ENCODE results near the gene KLHL10. TPM values are rescaled to one million over a fixed set of nuclear protein-coding genes. Genes with fewer than 3 reads are reported as not detected.
A peak's percentile ranks its signal among the peaks of the same experiment; 100 is the strongest.

The KLHL10 gene
- polyA plus RNA-seq, 1 of the 3 experiments (the other 2 are of a cell fraction): 0.02 TPM

DNA sequence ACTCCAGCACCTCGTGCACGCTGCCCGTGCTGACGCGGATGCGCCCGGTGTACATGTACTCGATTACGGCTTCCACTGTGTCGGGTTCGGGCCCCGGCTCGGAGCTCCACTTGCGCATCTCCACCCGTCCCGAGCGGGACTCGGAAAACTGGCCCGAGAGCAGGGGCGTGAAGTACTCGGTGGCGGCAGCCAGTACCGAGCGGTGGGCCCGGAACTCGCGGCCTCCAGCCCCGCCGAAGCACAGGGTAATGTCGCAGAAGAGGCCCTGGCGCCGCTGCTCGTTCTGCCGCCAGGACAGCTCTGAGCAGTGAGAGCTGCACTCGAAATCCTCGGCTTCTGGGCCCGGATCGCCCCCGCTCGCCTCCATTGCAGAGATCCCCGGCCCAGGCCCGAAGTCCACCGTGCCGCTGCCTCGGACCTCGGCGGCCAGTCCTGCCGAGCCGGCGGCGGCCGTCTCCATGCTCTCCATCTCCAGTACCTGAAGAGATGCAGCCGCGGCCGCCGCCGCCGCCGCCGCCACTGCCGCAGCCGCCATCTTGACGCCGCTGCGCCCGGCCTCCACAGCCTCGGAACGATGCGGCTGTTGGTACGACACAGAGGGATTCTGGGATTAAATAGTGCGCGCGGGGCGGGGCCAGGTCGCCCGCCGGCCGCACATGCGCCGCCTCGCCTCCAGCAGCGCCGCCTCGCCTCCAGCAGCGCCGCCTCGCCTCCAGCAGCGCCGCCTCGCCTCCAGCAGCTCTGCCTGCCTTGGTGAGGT is 27.4 kb downstream of the KLHL10 start, which contains the start of gene KLHL11 (continued):
- no peak for TF ChIP-seq EZH2phosphoT487 (IDR thresholded peaks at IDR 0.05; ENCODE audit: borderline replicate concordance, low read depth)
- TF ChIP-seq RCOR1 (IDR thresholded peaks at IDR 0.05; ENCODE audit: low read length): 0 out of 2 replicates have a peak, but pooled peaks have one; percentile 31
- peak; percentile 84 for TF ChIP-seq NRF1 (IDR thresholded peaks at IDR 0.05; ENCODE audit: low read depth, low read length)
- 0 out of 2 replicates have a peak, but pooled peaks have one; percentile 20 for TF ChIP-seq RFX5 (IDR thresholded peaks at IDR 0.05; ENCODE audit: low read length)
- TF ChIP-seq TAF1 (IDR thresholded peaks at IDR 0.05; ENCODE audit: borderline replicate concordance, low read depth, low read length): peak; percentile 96
- no peak for TF ChIP-seq NFIC (IDR thresholded peaks at IDR 0.05; ENCODE audit: borderline replicate concordance)
- no peak for TF ChIP-seq JUND (IDR thresholded peaks at IDR 0.05)
- no peak for TF ChIP-seq GATA2 (CRISPR knock-in tag; IDR thresholded peaks at IDR 0.05)
- TF ChIP-seq SMC3 (IDR thresholded peaks at IDR 0.05; ENCODE audit: low read depth, low read length): no peak
- TF ChIP-seq TEAD4 (IDR thresholded peaks at IDR 0.05; ENCODE audit: borderline replicate concordance, insufficient read depth): 0 out of 2 replicates have a peak, but pooled peaks have one; percentile 18
- peak; percentile 83 for TF ChIP-seq MXI1 (IDR thresholded peaks at IDR 0.05; ENCODE audit: low read depth, low read length)
- TF ChIP-seq, protein P1, sequence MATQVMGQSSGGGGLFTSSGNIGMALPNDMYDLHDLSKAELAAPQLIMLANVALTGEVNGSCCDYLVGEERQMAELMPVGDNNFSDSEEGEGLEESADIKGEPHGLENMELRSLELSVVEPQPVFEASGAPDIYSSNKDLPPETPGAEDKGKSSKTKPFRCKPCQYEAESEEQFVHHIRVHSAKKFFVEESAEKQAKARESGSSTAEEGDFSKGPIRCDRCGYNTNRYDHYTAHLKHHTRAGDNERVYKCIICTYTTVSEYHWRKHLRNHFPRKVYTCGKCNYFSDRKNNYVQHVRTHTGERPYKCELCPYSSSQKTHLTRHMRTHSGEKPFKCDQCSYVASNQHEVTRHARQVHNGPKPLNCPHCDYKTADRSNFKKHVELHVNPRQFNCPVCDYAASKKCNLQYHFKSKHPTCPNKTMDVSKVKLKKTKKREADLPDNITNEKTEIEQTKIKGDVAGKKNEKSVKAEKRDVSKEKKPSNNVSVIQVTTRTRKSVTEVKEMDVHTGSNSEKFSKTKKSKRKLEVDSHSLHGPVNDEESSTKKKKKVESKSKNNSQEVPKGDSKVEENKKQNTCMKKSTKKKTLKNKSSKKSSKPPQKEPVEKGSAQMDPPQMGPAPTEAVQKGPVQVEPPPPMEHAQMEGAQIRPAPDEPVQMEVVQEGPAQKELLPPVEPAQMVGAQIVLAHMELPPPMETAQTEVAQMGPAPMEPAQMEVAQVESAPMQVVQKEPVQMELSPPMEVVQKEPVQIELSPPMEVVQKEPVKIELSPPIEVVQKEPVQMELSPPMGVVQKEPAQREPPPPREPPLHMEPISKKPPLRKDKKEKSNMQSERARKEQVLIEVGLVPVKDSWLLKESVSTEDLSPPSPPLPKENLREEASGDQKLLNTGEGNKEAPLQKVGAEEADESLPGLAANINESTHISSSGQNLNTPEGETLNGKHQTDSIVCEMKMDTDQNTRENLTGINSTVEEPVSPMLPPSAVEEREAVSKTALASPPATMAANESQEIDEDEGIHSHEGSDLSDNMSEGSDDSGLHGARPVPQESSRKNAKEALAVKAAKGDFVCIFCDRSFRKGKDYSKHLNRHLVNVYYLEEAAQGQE (IDR thresholded peaks at IDR 0.05; ENCODE audit: low read depth, low read length): peak; percentile 46; the same call in 1 of the 2 replicates
- TF ChIP-seq FOXM1 (IDR thresholded peaks at IDR 0.05; ENCODE audit: low read depth): no peak
- peak; percentile 10; the same call in 1 of the 2 replicates for TF ChIP-seq TCF12 (IDR thresholded peaks at IDR 0.05)
- TF ChIP-seq, protein P2, sequence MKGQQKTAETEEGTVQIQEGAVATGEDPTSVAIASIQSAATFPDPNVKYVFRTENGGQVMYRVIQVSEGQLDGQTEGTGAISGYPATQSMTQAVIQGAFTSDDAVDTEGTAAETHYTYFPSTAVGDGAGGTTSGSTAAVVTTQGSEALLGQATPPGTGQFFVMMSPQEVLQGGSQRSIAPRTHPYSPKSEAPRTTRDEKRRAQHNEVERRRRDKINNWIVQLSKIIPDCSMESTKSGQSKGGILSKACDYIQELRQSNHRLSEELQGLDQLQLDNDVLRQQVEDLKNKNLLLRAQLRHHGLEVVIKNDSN (IDR thresholded peaks at IDR 0.05; ENCODE audit: borderline replicate concordance, low read depth): no peak
- TF ChIP-seq RXRA (IDR thresholded peaks at IDR 0.05; ENCODE audit: borderline replicate concordance, low read depth): no peak
- TF ChIP-seq, protein P3, sequence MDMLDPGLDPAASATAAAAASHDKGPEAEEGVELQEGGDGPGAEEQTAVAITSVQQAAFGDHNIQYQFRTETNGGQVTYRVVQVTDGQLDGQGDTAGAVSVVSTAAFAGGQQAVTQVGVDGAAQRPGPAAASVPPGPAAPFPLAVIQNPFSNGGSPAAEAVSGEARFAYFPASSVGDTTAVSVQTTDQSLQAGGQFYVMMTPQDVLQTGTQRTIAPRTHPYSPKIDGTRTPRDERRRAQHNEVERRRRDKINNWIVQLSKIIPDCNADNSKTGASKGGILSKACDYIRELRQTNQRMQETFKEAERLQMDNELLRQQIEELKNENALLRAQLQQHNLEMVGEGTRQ (IDR thresholded peaks at IDR 0.05; ENCODE audit: borderline replicate concordance, low read depth, low read length): no peak
- TF ChIP-seq, protein P4, sequence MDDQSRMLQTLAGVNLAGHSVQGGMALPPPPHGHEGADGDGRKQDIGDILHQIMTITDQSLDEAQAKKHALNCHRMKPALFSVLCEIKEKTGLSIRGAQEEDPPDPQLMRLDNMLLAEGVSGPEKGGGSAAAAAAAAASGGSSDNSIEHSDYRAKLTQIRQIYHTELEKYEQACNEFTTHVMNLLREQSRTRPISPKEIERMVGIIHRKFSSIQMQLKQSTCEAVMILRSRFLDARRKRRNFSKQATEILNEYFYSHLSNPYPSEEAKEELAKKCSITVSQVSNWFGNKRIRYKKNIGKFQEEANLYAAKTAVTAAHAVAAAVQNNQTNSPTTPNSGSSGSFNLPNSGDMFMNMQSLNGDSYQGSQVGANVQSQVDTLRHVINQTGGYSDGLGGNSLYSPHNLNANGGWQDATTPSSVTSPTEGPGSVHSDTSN (IDR thresholded peaks at IDR 0.05): peak; percentile 24; the same call in 1 of the 2 replicates
- TF ChIP-seq FOXJ3 (CRISPR knock-in tag; IDR thresholded peaks at IDR 0.05): no peak

Measured in SK-N-SH (cell line).